Gastroesophageal sphincter (tissue), 3 donors: ENCODE measurements around the gene NEURL1.

Experiments
- POLR2A ChIP-seq, 2 donors: fragments of 450-650 bp; IDR thresholded peaks; one replicate each; pipeline ENCODE4 v1.6.1; 2017; ENCODE audit warnings: antibody characterized with exemption in 2 of 2, mild to moderate bottlenecking in 2 of 2, moderate library complexity in 1 of 2
- TF ChIP-seq, protein P1 (sequence below), 4 experiments: fragments of 200-600 bp in 2 of 4; fragments of 450-650 bp in 2 of 4; sonication (generic) in 1 of 4; IDR thresholded peaks; one replicate each; pipeline ENCODE4 v1.5.1; 2017 to 2019; ENCODE audit warnings: antibody characterized with exemption in 4 of 4, mild to moderate bottlenecking in 2 of 4, moderate library complexity in 2 of 4

DNA sequence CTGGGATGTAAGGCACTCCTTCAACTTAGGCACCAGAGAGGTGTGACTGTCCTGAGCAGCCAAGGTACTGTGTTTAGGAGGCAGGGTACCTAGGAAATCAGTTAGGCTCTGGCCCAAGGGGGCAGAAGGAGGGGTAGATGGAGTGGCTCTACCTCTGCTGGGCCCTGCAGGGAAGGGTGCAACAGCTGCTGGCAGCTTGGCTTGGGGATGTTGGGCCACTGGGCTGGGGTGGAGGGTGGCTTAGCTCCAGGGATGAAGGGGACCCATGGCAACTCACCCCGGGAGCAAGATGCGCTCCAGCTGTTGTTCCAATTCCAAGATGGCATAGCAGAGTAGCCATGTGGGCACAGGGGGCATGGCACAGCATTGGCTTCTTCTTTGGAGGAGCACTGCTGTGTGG lies 42.1 kb downstream of the NEURL1 start:
- no peak for TF ChIP-seq POLR2A (IDR thresholded peaks at IDR 0.05)
- TF ChIP-seq, protein P1, sequence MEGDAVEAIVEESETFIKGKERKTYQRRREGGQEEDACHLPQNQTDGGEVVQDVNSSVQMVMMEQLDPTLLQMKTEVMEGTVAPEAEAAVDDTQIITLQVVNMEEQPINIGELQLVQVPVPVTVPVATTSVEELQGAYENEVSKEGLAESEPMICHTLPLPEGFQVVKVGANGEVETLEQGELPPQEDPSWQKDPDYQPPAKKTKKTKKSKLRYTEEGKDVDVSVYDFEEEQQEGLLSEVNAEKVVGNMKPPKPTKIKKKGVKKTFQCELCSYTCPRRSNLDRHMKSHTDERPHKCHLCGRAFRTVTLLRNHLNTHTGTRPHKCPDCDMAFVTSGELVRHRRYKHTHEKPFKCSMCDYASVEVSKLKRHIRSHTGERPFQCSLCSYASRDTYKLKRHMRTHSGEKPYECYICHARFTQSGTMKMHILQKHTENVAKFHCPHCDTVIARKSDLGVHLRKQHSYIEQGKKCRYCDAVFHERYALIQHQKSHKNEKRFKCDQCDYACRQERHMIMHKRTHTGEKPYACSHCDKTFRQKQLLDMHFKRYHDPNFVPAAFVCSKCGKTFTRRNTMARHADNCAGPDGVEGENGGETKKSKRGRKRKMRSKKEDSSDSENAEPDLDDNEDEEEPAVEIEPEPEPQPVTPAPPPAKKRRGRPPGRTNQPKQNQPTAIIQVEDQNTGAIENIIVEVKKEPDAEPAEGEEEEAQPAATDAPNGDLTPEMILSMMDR (IDR thresholded peaks at IDR 0.05), result no peak
